ENCODE results near the gene EHF. TPM values are rescaled to one million over a fixed set of nuclear protein-coding genes. Genes with fewer than 3 reads are reported as not detected.
A peak's percentile ranks its signal among the peaks of the same experiment; 100 is the strongest.

EHF gene
- total RNA-seq, 2 donors from 2014 or later = 21.4 to 40.5 TPM

DNA sequence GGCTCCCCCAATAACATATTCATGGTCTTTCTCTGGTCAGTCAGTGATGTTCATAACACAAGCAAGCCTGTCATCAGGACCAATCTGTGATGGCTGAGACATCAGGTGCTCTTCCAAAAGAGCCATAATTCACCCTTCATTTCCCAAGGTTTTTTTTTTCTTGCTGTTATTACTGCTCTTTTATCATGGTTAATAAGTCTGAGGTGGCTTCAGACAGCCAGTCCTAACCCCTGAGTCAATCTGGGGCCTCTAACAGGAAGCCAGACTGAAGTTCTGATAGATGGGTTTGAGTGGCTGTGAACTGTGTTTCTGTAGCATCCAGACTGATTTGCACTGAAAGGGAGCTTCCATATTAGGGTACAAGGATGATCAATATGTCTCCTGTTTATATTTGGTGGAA is 8.8 kb downstream of the EHF start:
- H3K27me3 ChIP-seq = no peaks in the 10 kb centered on the region
- H3K27ac ChIP-seq = peak overlapping the region in 3 of 4 donors; percentile 89 to 94 (median 92)
- H3K9me3 ChIP-seq = no peaks in the 10 kb centered on the region
- DNase-seq (no peak), ATAC-seq (no peak)
- no peaks in the 10 kb centered on the region for H3K36me3 ChIP-seq (replicated peaks in 1 of 2; ENCODE audit: insufficient read depth in 1 of 2, low read depth in 2 of 2)
- intact Hi-C loops (cut with DNase I) = no loop called here
- no peak for TF ChIP-seq POLR2A (IDR thresholded peaks at IDR 0.05)
- TF ChIP-seq, protein P1, sequence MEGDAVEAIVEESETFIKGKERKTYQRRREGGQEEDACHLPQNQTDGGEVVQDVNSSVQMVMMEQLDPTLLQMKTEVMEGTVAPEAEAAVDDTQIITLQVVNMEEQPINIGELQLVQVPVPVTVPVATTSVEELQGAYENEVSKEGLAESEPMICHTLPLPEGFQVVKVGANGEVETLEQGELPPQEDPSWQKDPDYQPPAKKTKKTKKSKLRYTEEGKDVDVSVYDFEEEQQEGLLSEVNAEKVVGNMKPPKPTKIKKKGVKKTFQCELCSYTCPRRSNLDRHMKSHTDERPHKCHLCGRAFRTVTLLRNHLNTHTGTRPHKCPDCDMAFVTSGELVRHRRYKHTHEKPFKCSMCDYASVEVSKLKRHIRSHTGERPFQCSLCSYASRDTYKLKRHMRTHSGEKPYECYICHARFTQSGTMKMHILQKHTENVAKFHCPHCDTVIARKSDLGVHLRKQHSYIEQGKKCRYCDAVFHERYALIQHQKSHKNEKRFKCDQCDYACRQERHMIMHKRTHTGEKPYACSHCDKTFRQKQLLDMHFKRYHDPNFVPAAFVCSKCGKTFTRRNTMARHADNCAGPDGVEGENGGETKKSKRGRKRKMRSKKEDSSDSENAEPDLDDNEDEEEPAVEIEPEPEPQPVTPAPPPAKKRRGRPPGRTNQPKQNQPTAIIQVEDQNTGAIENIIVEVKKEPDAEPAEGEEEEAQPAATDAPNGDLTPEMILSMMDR (IDR thresholded peaks at IDR 0.05) = no peak
- peaks cover 53% of the 10 kb centered on the region for H3K4me1 ChIP-seq
- H3K4me3 ChIP-seq = no peak overlapping the region

DNA sequence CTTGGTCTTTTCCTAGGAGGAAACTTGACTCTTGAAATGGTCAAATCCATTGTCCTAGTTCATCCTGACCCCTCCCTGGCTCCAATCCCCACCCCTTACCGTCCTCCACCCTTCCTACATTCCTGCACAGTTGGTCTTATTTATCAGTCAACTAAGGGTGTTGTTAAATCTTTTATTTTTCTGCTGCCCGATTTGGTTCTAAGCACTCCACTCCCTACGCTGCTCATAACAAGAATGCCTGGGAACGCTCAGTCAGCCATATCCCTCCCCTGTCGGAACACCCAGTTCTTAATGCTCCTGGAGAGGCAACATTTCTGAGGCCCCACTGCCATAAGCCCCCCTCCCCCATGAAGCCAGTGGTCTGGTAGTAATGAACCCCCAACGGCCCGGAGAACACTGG is 9.7 kb downstream of the EHF start:
- 45 to 51% methylated on average over 7 of the region's 7 CpGs for WGBS, 2 donors
- Histone ChIP-seq H3K27me3 (no peaks in the 10 kb centered on the region), H3K9me3 (no peaks in the 10 kb centered on the region), H3K36me3 (replicated peaks in 1 of 2; ENCODE audit: insufficient read depth in 1 of 2, low read depth in 2 of 2) (no peaks in the 10 kb centered on the region), H3K4me3 (no peak overlapping the region), H3K4me1 (peaks cover 61% of the 10 kb centered on the region), H3K27ac (peak overlapping the region in 3 of 4 donors; percentile 89 to 94 (median 92))
- no peak for TF ChIP-seq POLR2A (IDR thresholded peaks at IDR 0.05)
- TF ChIP-seq, protein P1 (IDR thresholded peaks at IDR 0.05) = no peak
- DNase-seq (no peak), ATAC-seq (no peak)
- intact Hi-C loops (cut with DNase I) = no loop called here

DNA sequence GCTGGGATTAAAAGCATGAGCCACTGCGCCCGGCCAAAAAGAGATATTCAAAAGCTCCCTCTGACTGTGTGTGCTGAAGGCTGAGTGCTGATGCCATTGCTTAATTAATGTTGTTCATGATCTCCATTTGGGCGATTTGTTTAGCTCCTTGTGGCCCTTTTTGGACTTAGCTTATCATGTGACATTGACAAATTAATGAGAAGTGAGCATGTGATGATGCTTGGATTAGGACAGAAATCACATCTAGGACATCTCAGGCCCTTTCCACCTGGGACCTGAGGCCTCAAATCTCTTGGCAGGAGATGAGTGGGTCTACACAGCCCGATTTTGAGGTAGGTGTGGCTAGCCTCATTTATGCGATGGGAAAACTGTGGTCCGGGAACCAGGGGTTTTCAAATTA is 10.4 kb downstream of the EHF start:
- intact Hi-C loops (cut with DNase I) = no loop called here
- ATAC-seq (no peak), DNase-seq (no peak)
- no peaks in the 10 kb centered on the region for H3K27me3 ChIP-seq
- no peak for TF ChIP-seq POLR2A (IDR thresholded peaks at IDR 0.05)
- TF ChIP-seq, protein P1 (IDR thresholded peaks at IDR 0.05) = no peak
- peak overlapping the region; percentile 86 to 94 (median 90) for H3K27ac ChIP-seq
- 21 to 22% methylated on average over 3 to 6 of the region's 6 CpGs for WGBS, 2 donors
- H3K4me3 ChIP-seq = no peak overlapping the region
- H3K4me1 ChIP-seq = peaks cover 69% of the 10 kb centered on the region
- no peaks in the 10 kb centered on the region for H3K36me3 ChIP-seq (replicated peaks in 1 of 2; ENCODE audit: insufficient read depth in 1 of 2, low read depth in 2 of 2)
- H3K9me3 ChIP-seq = no peaks in the 10 kb centered on the region

DNA sequence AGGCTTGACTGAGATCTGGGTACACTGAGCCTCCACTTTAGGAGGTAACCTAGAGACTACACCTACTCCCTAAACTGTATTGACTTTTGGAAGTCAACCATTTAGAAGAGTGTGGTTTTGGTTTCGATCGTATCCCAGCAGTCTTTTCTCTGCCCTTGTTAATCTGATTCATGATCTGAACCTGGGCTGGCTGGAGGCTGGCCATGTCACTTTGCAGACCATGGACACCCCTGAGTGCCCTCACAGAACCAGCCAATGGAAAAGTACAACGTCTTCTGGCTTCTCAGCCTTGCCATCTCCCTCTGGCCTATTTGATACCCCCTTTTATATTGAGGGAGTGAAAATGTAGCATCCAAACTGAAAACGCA is 10.8 kb downstream of the EHF start:
- Histone ChIP-seq H3K4me1 (peaks cover 73% of the 10 kb centered on the region), H3K36me3 (replicated peaks in 1 of 2; ENCODE audit: insufficient read depth in 1 of 2, low read depth in 2 of 2) (no peaks in the 10 kb centered on the region), H3K4me3 (no peak overlapping the region), H3K27me3 (no peaks in the 10 kb centered on the region), H3K27ac (peak overlapping the region; percentile 86 to 94 (median 90)), H3K9me3 (no peaks in the 10 kb centered on the region)
- peak in 3 of 4 donors; percentile 59 to 71 (median 63) for DNase-seq
- 8 to 17% methylated on average over 4 of the region's 4 CpGs for WGBS, 2 donors
- TF ChIP-seq, protein P1 (IDR thresholded peaks at IDR 0.05) = no peak
- TF ChIP-seq POLR2A (IDR thresholded peaks at IDR 0.05) = no peak
- intact Hi-C loops (cut with DNase I) = no loop called here
- peak; percentile 57 for ATAC-seq

DNA sequence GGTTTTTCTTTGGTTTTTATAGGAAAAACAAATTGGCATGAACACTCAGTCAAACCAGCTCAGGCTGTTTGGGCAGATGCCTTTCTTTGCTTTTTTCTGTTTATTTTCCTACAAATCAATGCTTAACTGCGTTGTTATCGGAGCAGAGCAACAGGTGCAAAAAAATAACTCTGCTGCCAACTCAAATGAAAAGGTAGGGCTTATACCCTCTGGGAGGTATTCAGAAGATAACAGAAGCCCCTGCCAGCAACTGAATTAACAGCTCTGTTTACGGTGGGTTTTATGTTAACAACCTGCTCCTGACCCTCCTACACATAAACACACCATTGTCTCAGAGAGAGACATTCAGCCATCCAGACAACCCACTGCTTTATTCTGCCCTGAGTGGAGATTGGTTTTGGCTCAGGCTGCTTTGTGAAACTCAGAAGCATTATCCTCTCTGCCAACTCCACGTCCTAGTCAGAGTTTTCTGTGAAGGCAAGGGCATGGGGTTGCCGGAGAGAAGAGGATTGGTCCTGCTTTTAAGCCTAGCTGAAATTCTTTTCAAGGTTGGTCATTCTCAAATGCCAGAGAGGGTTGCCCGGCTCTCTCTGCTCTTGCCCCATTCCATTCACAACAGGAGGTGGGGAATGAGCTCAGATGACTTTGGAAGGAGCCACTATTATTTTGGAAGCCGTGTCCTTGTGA is 11.4 kb downstream of the EHF start:
- peak; percentile 83 for ATAC-seq
- peak in 2 of 3 donors; percentile 79 to 84 for TF ChIP-seq POLR2A (IDR thresholded peaks at IDR 0.05)
- TF ChIP-seq, protein P1 (IDR thresholded peaks at IDR 0.05) = no peak
- intact Hi-C loops (cut with DNase I) = no loop called here

More for the DNA sequence above, 11.4 kb downstream of the EHF start:
- DNase-seq = peak; percentile 65 to 84 (median 71)
- no peaks in the 10 kb centered on the region for H3K27me3 ChIP-seq
- H3K4me3 ChIP-seq = no peak overlapping the region
- H3K27ac ChIP-seq = peak overlapping the region; percentile 86 to 94 (median 90)
- peaks cover 78% of the 10 kb centered on the region for H3K4me1 ChIP-seq
- no peaks in the 10 kb centered on the region for H3K36me3 ChIP-seq (replicated peaks in 1 of 2; ENCODE audit: insufficient read depth in 1 of 2, low read depth in 2 of 2)
- no peaks in the 10 kb centered on the region for H3K9me3 ChIP-seq
- WGBS, 2 donors = 14 to 16% methylated on average over 7 of the region's 7 CpGs

Data from body of pancreas (tissue), 4 donors.